NCI-H748 (cell line): ENCODE results near the gene KRT20.

Source experiments
- DNase-seq: peaks from one replicate; lab custom pipeline; 2025; ENCODE audit not compliant: unreplicated experiment; lab: John Stamatoyannopoulos, UW

Gene KRT20

DNA sequence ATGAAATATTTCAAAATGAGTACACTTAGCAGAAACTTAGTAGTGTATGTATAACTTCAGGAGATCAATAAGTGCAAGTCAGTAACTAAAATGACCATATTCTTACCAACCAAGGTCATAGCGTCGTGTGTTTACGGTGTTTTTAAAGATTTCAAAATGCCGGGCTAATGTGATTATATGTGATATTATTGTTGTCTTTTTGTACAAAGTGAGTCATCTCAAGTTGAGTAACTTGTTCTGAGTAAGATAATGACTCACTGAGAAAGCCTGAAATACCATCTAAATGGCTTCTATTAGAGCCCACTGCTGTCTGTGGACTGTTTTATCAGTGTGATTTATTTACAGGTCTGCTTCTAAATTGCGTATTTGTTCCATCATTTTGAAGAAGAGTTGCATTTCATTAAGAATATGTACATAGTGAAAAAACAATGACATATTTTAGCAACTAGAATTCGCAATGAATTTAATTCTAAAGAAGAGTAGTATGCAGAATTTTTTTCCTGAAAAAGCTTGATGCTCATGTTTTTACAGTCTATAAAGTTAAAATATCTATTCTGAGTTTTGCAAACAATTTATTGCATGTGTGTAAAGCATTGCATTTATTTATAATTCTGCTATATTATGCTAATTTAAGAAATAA lies 30.7 kb downstream of the KRT20 start:
- DNase-seq: no peak

DNA sequence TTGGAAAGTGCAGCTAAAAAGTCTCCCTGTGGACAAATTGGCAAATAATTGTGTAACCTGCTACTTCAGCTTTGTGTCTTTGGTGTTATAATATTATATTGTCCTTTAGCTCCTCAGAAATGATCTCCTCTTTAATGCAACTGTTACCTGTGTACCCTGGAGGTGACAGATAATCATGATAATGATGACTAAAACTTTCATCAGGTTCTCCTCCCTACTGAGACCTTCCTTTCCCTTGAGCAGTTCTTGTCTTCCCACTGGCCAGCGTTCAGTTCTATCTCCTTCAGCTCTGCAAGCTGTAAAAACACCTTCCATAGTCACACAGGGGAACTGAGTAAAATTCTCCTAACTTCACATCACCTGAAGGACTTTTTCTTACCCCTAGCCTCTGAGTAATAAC lies 32.7 kb downstream of the KRT20 start:
- no peak for DNase-seq

DNA sequence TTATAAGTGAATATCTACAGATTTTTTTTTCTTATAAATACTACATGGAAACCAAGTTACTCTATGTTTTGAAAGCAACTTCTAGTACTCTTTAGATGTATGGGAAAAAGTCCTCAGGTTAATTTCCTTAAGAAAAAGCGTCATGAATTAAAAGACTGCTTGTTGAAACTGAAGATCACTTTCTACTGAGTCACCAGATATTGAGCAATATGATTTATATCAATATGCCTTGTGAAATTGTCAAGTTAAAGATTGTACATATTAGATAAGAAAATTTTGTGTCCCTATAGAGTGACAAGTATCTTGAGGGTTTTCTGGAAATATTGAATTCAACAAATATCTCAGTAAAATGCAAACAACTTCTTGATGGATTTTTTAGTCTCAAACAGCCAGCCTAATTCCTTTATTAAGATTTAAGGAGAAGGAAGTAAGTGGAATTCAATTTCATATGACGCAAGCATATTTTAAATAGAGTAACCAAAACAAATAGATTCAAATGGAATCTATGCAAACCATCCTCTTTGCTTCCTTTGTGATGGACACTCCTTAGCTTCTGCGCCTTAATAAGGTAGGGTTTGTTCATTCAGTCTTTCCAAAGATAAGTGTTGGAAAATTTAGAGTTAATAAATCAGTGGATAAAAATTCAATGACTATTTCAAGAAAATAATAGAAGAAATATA lies 34.6 kb downstream of the KRT20 start:
- no peak for DNase-seq

DNA sequence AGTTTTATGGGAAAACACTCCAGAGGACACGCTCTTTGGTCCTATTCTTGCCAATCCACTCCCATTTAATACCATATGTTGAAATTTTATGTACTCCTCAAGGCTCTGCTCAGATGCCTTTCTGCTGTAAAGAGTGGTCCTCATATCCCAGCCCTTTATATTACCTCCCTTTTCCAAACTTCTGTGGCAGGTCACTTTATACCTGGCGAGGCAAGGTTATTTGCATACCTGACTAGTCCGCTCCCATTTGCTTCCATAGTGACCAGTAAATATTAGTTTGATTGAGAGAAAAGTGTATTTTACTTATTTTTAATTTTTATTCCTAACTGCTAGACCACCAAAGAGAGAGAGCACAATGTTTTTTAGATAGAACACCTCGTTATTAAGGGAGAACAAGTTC lies 35.3 kb downstream of the KRT20 start:
- DNase-seq: no peak

DNA sequence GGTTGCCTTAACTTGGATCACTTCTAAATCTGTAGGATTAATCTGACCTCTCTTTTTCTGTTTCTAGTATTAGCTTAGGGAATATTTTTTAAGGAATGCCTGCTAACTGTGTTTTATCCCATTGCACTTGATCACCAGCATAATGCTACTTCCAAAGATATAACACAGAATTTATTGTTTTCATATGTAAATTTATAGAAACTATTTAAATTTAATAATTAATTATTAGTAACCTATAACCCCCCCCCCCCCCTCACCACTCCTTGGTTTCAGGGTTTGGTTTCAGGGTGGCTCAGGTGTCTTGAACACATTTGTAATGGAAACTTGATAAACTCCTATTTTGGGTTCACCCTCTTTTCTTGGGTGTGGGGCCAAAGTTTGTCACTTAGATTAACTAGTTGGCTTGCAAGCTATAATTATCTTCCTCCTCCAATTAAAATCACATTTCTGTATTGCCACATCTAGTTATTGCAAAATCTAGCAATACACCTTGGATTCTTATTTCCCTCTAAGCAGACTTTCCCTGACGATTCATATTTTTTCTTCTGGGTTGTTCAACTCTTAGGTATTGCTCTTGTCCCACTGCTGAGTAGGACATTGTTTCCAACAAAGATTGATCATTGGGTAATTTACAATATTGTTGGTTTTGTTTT lies 36.3 kb downstream of the KRT20 start:
- DNase-seq: no peak

DNA sequence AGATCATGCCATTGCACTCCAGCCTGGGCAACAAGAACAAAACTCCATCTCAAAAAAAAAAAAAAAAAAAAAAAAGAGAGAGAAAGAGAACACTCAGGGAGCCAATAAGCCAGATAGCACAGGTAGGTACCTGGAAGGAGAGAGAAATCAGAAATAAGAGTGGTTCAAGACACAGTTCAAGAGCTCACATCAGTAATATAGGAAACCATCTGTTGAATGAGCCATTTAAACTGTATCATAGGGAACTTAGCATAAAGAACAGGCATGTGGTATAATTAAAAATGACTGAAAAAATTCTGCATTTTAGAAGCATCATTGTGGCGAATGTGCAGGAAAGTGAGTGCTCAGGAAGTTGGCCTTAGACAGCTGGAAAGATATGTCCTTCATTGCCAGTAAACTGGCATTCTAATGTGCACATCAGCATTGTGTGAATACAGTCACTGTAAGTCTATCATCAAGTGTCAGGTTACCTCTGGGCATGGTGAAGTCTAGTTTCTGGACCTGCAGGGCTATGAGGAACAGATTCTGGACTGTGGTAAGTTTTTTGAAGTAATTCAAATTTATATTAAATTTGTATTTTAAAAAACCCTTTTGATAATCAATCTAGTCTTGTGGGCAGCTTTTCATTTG lies 38.4 kb downstream of the KRT20 start:
- peak; percentile 20 for DNase-seq

DNA sequence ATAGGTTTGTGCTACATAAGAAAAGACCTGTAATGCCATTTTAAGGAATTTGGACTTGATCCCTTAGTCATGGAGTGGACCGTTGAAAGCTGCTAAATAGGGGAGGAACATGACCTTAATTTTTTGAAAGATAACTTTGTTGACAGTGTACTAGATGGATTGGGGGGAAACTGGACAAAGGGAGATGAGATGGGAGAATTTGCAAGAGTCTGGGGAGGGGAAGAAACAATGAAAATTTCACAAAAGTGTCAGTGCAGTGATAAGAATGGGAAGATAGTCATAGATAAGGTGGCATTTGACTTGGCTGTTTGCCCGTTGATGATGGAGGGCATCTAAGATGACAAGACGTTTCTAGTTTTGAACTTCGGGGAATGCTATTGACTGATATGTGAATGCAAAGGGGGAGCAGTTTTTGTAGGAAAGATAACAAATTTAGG lies 40.4 kb downstream of the KRT20 start:
- no peak for DNase-seq

DNA sequence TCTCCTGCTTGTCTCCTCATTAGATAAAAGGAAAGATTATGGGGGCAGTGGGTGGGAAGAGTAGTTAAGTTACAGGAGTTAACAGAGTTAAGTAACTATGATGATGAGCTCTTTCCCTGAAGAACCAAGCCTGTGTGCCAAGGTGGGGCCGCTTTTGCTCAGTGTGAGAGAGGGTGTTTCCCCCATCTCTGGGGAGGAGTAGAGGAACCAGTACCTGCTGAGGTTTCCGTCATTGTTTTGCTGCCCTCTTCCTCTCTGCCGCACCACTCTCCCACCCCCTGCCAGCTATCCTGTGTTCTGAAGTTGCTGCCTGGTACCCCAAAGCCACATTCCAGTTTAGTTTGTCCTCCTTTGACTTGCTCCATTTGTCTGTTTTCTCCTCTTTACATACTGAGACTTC lies 41.8 kb downstream of the KRT20 start:
- DNase-seq: no peak

DNA sequence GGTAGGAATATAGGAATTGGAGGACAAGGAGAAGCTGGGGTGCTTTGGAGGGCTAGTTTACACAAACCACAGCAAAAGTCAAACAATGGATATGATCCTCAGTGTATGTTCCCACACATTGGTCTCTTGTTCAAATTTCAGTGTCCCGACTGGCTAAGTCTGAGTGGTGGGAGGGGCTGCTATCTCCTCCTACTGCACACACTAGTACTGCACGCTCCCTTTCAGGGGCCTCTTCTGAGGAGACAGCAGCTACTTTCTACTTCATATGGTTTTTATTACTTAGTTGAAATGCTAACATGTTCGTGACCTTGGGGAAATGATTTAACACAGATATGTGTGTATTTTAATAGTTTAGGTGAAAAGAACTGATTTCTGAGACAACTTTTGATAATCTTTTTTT lies 43.8 kb downstream of the KRT20 start:
- DNase-seq: no peak

DNA sequence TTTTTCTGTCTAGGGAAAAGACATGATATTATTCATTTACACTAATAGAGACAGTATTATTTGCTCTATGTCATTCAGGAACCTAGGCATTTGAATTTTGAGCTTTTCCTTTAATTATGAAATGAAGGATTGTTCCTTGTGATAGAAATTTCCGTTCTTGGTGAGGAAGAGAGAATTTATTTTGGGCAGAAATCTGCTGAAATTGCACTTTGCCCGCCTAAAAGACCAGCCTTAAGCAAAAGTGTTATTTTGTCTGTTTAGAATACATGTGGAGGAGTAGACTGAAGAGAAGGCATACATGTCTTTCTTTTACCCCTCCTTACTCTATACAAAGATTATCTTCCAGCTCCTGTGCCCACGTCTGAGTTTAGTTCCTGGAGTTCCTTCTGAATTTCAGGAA lies 45.8 kb downstream of the KRT20 start:
- DNase-seq: no peak

DNA sequence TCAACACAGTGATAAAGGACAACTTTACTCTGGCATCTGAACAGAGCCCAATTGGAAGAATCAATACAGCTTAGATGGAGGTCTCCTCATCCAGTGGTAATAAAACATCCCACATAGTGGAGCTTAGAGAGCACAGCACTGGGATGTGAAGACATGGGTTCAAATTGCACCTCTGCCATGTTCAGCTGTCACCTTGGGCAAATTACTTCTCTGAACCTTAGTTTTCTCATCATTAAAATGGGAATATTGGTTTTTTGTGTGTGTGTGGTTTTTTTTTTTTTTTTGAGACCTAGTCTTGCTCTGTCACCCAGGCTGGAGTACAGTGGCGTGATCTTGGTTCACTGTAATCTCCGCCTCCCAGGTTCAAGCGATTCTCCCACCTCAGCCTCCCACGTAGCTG lies 49.0 kb downstream of the KRT20 start:
- DNase-seq: no peak

DNA sequence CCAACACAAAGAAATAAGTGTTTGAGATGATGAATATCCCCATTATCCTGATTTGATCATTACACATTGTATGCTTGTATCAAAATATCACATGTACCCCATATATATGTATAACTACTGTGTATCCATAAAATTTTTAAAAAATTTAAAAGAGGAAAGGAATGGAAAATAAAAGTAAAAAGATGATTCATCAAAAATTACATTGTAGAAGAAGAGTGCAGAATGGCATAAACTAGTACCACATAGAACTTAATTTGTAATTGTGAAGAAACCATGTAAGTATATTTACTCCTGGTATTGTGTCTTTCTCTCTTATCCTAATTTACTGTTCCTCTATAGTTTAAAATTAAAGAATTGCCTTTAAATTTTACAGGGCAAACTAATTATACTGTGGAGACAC lies 51.2 kb downstream of the KRT20 start:
- DNase-seq: no peak

DNA sequence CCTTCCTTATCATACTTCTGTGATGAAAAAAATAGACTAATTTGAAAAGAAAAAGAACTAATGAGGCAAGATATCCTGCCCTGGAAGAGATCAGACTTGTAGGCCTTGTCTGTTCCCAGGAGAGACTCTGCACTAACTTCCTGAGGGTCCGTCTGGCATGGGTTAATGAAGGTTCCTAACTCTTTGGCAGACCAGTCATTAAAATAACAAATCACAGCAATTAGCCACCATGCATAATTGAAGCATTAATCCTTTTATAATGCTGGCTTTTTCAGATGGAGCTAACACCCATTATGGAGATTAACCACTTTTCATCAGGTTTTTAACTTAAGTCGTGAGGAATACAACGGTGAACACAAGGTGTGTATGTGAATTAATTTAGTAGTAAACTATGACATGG lies 52.2 kb downstream of the KRT20 start:
- no peak for DNase-seq

DNA sequence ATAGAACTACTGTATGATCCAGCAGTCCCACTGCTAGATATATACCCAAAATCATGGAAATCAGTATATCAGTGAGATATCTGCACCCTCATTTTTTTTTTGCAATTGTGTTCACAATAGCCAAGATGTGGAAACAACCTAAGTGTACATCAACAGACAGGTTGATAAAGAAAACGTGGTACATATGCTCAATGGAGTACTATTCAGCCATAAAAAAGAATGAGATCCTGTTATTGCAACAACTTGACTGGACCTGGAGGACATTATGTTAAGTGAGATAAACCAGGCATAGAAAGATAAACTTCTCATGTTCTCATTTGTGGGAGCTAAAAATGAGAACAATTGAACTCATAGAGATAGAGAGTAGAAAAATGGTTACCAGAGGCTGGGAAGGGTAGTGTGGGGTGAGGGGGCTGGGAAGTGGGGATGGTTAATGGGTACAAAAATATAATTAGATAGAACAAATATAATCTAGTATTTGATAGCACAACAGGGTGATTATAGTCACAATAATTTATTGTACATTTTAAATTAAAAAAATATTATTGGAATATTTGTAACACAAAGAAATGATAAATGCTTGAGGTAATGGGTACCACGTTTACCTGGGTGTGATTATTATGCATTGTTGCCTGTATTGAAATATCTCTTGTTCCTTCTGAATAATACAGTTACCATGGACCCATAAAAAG lies 54.8 kb downstream of the KRT20 start:
- DNase-seq: no peak

DNA sequence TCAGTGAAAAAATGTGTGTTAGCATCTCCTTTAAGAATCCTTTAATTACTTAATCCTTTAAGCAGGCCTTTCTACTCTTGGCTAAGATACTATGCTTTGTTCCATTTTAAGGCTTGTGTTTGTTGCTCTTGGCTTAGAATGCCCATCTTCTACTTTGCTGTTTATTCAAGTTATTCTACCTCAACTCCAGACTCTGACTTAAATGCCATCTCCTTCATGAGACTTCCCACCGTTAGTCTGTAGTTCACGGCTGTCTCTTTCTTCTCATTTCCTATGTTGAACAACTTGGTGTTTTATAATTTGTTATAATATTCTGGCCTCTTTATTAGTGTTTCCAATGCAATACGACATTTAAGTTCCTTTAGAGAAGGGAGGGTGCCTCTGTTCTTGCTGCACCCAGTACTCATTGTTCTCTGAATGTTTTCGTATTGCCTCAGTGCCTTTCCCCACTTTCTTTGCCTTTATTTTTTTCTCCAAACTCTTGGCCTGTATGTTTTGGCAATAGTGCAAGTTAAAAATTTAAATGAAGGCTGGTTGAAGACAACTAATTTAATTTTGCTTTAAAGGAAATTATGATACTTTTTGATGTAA lies 56.5 kb downstream of the KRT20 start:
- DNase-seq: no peak

DNA sequence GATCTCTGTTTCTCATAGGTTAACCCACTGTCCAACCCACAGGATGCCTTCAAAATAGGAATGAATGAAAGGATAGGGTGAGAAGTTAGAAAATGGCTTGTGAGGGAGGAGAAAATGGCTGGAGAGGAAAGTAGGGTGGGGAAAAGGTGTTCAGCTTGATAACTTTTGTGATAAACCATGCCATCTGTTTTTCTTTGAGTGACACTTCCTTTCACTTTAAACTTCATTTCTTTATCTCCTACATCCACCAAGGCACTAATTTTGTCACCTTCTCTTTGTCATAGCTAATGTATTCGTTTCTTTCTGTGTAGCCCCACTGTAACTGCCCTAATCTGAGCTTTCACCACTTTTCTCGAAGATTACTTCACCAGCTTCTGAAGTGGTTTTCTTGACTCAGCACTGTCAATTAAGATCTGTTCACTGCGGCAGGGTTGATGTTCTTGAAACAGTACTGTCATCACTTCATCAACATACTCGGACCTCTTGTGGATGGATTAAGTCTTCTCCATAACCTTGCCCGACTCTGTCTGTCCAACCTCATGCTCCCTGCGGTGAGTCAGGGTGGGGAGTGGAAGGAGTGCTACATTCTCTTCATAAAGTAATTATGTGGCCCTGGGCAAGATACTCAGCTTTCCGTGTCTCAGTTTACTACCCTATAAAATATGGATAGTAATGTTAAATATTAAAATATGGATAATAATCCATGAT lies 57.1 kb downstream of the KRT20 start:
- DNase-seq: no peak
